Astrocyte (in vitro differentiated cells and primary cell): Measurements from ENCODE around the gene MRTFA. TPM values are rescaled to one million over a fixed set of nuclear protein-coding genes. Genes with fewer than 3 reads are reported as not detected.

ENCODE experiments used
- DNase-seq: peaks from one replicate; pipeline ENCODE4 v3.0.0-alpha.2; 2010; ENCODE audit warnings: low read depth
- FAIRE-seq: peaks from 2 replicates; lab custom pipeline; 2011; peaks lifted over from hg19 to GRCh38; lab: Jason Lieb, UNC
- H2AFZ ChIP-seq: 2 replicates; pipeline ENCODE4 v1.6.0; 2012; ENCODE audit warnings: low read depth, low read length, inconsistent platforms
- H3K27ac ChIP-seq: 2 replicates; pipeline ENCODE4 v1.5.1; 2011; ENCODE audit warnings: low read depth, low read length, inconsistent platforms
- H3K27me3 ChIP-seq: 2 replicates; pipeline ENCODE4 v1.6.0; 2011; ENCODE audit warnings: low read length, inconsistent platforms; ENCODE audit not compliant: insufficient read depth
- H3K36me3 ChIP-seq: 2 replicates; pipeline ENCODE4 v1.5.1; 2011; ENCODE audit warnings: low read length, inconsistent platforms; ENCODE audit not compliant: insufficient read depth
- H3K4me1 ChIP-seq: 2 replicates; pipeline ENCODE4 v1.5.1; 2011; ENCODE audit warnings: low read length, inconsistent platforms; ENCODE audit not compliant: insufficient read depth
- H3K4me2 ChIP-seq: 2 replicates; pipeline ENCODE4 v1.6.0; 2012; ENCODE audit warnings: low read length, inconsistent platforms
- H3K4me3 ChIP-seq: 2 replicates; pipeline ENCODE4 v1.5.1; 2011; ENCODE audit warnings: low read depth, mild to moderate bottlenecking, low read length, inconsistent platforms; ENCODE audit not compliant: insufficient read depth
- H3K79me2 ChIP-seq: 2 replicates; pipeline ENCODE4 v1.6.0; 2012; ENCODE audit warnings: mild to moderate bottlenecking, low read length, inconsistent platforms; ENCODE audit not compliant: insufficient read depth
- H3K9ac ChIP-seq: 2 replicates; pipeline ENCODE4 v1.6.0; 2012; ENCODE audit warnings: mild to moderate bottlenecking, low read length, inconsistent platforms
- H3K9me3 ChIP-seq: 2 replicates; pipeline ENCODE4 v1.5.1; 2012; ENCODE audit warnings: low read depth, mild to moderate bottlenecking, low read length, inconsistent platforms; ENCODE audit not compliant: insufficient read depth
- H4K20me1 ChIP-seq: 2 replicates; pipeline ENCODE4 v1.6.0; 2012; ENCODE audit warnings: low read length, inconsistent platforms; ENCODE audit not compliant: insufficient read depth
- H3K27ac Mint-ChIP-seq: one replicate; pipeline ENCODE4 v1.8.0; 2021; ENCODE audit warnings: mild to moderate bottlenecking, mixed read lengths; ENCODE audit not compliant: unreplicated experiment
- H3K27me3 Mint-ChIP-seq: one replicate; pipeline ENCODE4 v1.8.0; 2021; ENCODE audit warnings: low read depth, mixed read lengths; ENCODE audit not compliant: unreplicated experiment
- H3K36me3 Mint-ChIP-seq: one replicate; pipeline ENCODE4 v1.8.0; 2021; ENCODE audit warnings: low read depth, mixed read lengths; ENCODE audit not compliant: unreplicated experiment
- H3K4me1 Mint-ChIP-seq: one replicate; pipeline ENCODE4 v1.8.0; 2021; ENCODE audit warnings: low read depth, mixed read lengths; ENCODE audit not compliant: unreplicated experiment
- H3K4me3 Mint-ChIP-seq: one replicate; pipeline ENCODE4 v1.8.0; 2021; ENCODE audit warnings: mild to moderate bottlenecking, moderate library complexity, mixed read lengths; ENCODE audit not compliant: unreplicated experiment
- H3K9me3 Mint-ChIP-seq: one replicate; pipeline ENCODE4 v1.8.0; 2021; ENCODE audit warnings: mild to moderate bottlenecking, mixed read lengths; ENCODE audit not compliant: unreplicated experiment
- EZH2 ChIP-seq: IDR thresholded peaks from 2 replicates; pipeline ENCODE4 v1.6.1; 2012; ENCODE audit warnings: mild to moderate bottlenecking, low read length, inconsistent platforms; ENCODE audit not compliant: insufficient read depth
- total RNA-seq: library from RNA; stranded (reverse); gene quantifications from 2 replicates; pipeline ENCODE4 v1.2.1, GENCODE V29; 2021
- TF ChIP-seq, protein P1 (sequence below): IDR thresholded peaks from 2 replicates; pipeline ENCODE4 v1.5.1; 2011; ENCODE audit warnings: low read depth, mild to moderate bottlenecking, inconsistent platforms, low read length, moderate library complexity; ENCODE audit not compliant: insufficient read depth

MRTFA gene
- total RNA-seq, 1 donor from 2014 or later, result 74.3 TPM

DNA sequence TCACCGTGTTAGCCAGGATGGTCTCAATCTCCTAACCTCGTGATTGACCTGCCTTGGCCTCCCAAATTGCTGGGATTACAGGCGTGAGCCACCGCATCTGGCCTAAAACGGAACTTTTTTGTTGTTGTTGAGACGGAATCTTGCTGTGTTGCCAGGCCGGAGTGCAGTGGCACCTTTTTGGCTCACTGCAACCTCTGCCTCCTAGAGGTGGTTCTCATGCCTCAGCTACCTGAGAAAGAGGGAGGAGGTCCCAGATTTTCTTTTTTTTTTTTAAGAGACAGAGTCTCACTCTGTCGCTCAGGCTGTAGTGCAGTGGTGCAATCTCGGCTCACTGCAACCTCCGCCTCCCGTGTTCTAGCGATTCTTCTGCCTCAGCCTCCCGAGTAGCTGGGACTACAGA is 34.9 kb upstream of the MRTFA start:
- DNase-seq, result no peak
- no peaks in the 10 kb centered on the region for H3K36me3 Mint-ChIP-seq
- no peaks in the 10 kb centered on the region for H3K36me3 ChIP-seq
- H3K4me1 ChIP-seq, result no peaks in the 10 kb centered on the region
- H4K20me1 ChIP-seq, result no peaks in the 10 kb centered on the region
- H3K9me3 ChIP-seq, result peaks cover 3% of the 10 kb centered on the region
- no peaks in the 10 kb centered on the region for H3K27me3 Mint-ChIP-seq
- H3K79me2 ChIP-seq, result no peaks in the 10 kb centered on the region
- H3K27ac Mint-ChIP-seq, result no peak overlapping the region
- no peak overlapping the region for H3K4me3 ChIP-seq
- no peak overlapping the region for H3K4me3 Mint-ChIP-seq
- H3K9ac ChIP-seq, result no peak overlapping the region
- H3K4me2 ChIP-seq, result no peak overlapping the region
- no peaks in the 10 kb centered on the region for H3K27me3 ChIP-seq
- H2AFZ ChIP-seq, result no peak overlapping the region
- no peak for TF ChIP-seq EZH2
- TF ChIP-seq, protein P1, sequence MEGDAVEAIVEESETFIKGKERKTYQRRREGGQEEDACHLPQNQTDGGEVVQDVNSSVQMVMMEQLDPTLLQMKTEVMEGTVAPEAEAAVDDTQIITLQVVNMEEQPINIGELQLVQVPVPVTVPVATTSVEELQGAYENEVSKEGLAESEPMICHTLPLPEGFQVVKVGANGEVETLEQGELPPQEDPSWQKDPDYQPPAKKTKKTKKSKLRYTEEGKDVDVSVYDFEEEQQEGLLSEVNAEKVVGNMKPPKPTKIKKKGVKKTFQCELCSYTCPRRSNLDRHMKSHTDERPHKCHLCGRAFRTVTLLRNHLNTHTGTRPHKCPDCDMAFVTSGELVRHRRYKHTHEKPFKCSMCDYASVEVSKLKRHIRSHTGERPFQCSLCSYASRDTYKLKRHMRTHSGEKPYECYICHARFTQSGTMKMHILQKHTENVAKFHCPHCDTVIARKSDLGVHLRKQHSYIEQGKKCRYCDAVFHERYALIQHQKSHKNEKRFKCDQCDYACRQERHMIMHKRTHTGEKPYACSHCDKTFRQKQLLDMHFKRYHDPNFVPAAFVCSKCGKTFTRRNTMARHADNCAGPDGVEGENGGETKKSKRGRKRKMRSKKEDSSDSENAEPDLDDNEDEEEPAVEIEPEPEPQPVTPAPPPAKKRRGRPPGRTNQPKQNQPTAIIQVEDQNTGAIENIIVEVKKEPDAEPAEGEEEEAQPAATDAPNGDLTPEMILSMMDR, result no peak
- no peaks in the 10 kb centered on the region for H3K9me3 Mint-ChIP-seq
- FAIRE-seq, result no peak
- H3K27ac ChIP-seq, result no peak overlapping the region
- peaks cover 15% of the 10 kb centered on the region for H3K4me1 Mint-ChIP-seq

DNA sequence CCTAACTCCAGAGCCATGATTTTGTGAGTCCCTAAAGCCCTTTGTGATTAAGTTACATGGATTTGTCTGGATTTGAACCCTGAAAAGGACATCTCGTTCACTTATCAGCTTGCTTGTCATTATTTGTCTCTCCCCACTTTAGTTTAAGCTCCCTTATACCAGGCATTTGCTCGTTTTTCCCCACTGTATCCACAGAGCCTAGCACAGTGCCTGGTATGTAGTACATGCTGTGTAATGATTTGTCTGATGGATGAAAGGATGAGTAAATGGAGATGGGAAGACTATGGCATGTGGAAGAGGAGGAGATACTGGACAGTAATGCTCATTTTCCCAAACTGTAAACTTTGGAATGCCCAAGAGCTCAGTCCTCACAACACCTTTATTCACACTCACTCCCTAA is 33.5 kb upstream of the MRTFA start:
- DNase-seq (no peak), FAIRE-seq (no peak)
- H3K4me1 ChIP-seq, result no peaks in the 10 kb centered on the region
- H3K27me3 ChIP-seq, result no peaks in the 10 kb centered on the region
- no peak overlapping the region for H2AFZ ChIP-seq
- Mint-ChIP-seq H3K4me1 (peaks cover 15% of the 10 kb centered on the region), H3K27me3 (no peaks in the 10 kb centered on the region), H3K27ac (no peak overlapping the region), H3K36me3 (no peaks in the 10 kb centered on the region), H3K9me3 (no peaks in the 10 kb centered on the region), H3K4me3 (no peak overlapping the region)
- peaks cover 3% of the 10 kb centered on the region for H3K9me3 ChIP-seq
- TF ChIP-seq, protein P1, result no peak
- TF ChIP-seq EZH2, result no peak
- no peak overlapping the region for H3K9ac ChIP-seq
- H4K20me1 ChIP-seq, result no peaks in the 10 kb centered on the region
- H3K36me3 ChIP-seq, result no peaks in the 10 kb centered on the region
- H3K27ac ChIP-seq, result no peak overlapping the region
- no peak overlapping the region for H3K4me3 ChIP-seq
- H3K79me2 ChIP-seq, result no peaks in the 10 kb centered on the region
- no peak overlapping the region for H3K4me2 ChIP-seq

DNA sequence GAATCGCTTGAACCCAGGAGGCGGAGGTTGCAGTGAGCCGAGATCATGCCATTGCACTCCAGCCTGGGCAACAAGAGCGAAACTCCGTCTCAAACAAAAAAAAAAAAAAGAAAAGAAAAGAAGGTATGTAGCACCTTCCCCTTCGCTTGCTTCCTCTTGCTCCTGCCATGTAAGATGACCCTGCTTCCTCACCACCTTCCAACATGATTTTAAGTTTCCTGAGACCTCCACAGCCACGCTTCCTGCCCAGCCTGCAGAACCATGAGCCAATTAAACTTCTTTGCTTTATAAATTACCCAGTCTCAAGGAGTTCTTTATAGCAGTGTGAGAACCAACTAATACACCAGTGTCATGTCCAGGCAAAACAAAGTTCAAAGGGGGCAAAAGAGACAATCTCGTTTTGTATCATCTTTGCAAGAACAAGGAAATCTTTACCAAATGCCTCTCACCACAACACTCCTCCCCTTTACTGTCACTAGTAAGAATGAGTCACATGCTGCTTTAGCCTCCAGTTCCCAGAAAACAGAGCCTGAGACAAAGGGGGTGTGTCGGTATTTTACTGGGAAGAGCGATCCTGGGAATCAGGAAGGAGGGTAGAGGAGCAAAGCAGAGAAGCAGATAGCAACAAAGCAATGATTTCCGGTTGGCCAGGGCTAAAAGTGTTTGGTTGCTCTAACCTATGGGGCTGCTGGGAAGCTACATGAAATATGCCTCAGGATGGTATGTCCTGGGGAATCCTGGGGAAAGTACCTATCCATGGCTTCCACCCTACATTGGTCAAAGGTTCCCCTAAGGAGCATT is 32.3 kb upstream of the MRTFA start:
- Histone ChIP-seq H2AFZ (no peak overlapping the region), H3K79me2 (no peaks in the 10 kb centered on the region), H3K9ac (no peak overlapping the region), H3K4me3 (no peak overlapping the region), H3K27ac (peak overlapping the region; percentile 10), H3K36me3 (no peaks in the 10 kb centered on the region), H3K9me3 (peaks cover 3% of the 10 kb centered on the region), H3K4me2 (peak overlapping the region; percentile 24), H3K4me1 (no peaks in the 10 kb centered on the region), H4K20me1 (no peaks in the 10 kb centered on the region), H3K27me3 (no peaks in the 10 kb centered on the region)
- TF ChIP-seq EZH2, result no peak
- TF ChIP-seq, protein P1, result no peak
- Mint-ChIP-seq H3K27ac (peak overlapping the region; percentile 77), H3K27me3 (no peaks in the 10 kb centered on the region), H3K36me3 (no peaks in the 10 kb centered on the region), H3K4me3 (no peak overlapping the region), H3K4me1 (peaks cover 15% of the 10 kb centered on the region), H3K9me3 (no peaks in the 10 kb centered on the region)
- DNase-seq, result peak; percentile 88
- no peak for FAIRE-seq
